Mucosa of descending colon (tissue), 3 donors: Measurements from ENCODE around the gene FRS2. TPM values are rescaled to one million over a fixed set of nuclear protein-coding genes. Genes with fewer than 3 reads are reported as not detected.

Experiments
- ATAC-seq: fragments of 200-7000 bp; cut with Tn5 transposase; one replicate; pipeline ENCODE4 v1.9.1; 2020; ENCODE audit warnings: mild to moderate bottlenecking, moderate library complexity
- DNase-seq, 3 donors: peaks; one replicate each; pipeline ENCODE4 v3.0.0-alpha.2; 2020
- H3K36me3 ChIP-seq: fragments of 200-600 bp; one replicate; pipeline ENCODE4 v1.8.0; 2021; ENCODE audit warnings: low read depth, mild to moderate bottlenecking
- H3K4me1 ChIP-seq: fragments of 200-600 bp; one replicate; pipeline ENCODE4 v1.8.0; 2021; ENCODE audit warnings: low read depth, mild to moderate bottlenecking
- H3K4me3 ChIP-seq: fragments of 200-600 bp; one replicate; pipeline ENCODE4 v1.8.0; 2021; ENCODE audit warnings: mild to moderate bottlenecking
- H3K9me3 ChIP-seq: fragments of 200-600 bp; one replicate; pipeline ENCODE4 v1.8.0; 2021; ENCODE audit warnings: mild to moderate bottlenecking
- intact Hi-C, 2 donors: fragments of 100-400 bp; cut with DNase I in 1 of 2; cut with micrococcal nuclease in 1 of 2; formaldehyde crosslinking; loops; one replicate each; pipeline versions ENCODE4 v1.11.0 to v1.11.1; 2022; cut with DNase I, micrococcal nuclease
- total RNA-seq, 3 donors: library from RNA; stranded (reverse); fragmentation: NEBNext Ultra II Directional in 2 of 3; extraction: Animal tissue kit (Norgen Biotek cat#: 25700) in 2 of 3; gene quantifications; one replicate each; pipeline versions ENCODE4 v1.2.1 to v1.2.4, GENCODE V29; 2021 to 2023
- TF ChIP-seq, protein P1 (sequence below): fragments of 200-600 bp; IDR thresholded peaks from one replicate; pipeline ENCODE4 v1.8.0; 2022; ENCODE audit warnings: antibody characterized with exemption, mild to moderate bottlenecking
- donor health status: DM: no; HTN: no; CAD: no; lungs with moderate emphysema.
- donor health status: DM: no; HTN: no; CAD: no.
- donor health status: DM: no; HTN: yes; CAD: no.

Gene FRS2
- total RNA-seq, 3 donors from 2014 or later: 24.2 to 30.8 (median 30.3) TPM

DNA sequence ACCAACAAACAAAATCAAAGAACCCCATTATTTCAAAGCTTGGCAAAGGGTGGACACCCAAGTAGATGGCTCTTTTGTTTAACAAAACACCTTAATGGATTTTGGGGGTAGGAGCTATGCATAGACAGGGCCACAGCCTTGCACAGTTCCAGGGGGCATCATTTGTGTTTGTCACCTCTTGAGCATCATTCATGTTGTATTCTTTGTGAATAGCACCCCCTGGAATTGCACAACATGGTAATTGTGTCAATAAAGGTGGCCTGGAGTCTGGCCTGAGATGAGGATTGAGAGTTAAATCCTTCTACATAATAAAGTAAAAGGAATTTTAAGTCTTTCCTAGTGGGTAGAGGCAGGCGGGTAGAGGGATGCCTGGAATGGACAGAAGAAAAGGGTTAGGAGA lies 3.3 kb upstream of the FRS2 start:
- TF ChIP-seq, protein P1, sequence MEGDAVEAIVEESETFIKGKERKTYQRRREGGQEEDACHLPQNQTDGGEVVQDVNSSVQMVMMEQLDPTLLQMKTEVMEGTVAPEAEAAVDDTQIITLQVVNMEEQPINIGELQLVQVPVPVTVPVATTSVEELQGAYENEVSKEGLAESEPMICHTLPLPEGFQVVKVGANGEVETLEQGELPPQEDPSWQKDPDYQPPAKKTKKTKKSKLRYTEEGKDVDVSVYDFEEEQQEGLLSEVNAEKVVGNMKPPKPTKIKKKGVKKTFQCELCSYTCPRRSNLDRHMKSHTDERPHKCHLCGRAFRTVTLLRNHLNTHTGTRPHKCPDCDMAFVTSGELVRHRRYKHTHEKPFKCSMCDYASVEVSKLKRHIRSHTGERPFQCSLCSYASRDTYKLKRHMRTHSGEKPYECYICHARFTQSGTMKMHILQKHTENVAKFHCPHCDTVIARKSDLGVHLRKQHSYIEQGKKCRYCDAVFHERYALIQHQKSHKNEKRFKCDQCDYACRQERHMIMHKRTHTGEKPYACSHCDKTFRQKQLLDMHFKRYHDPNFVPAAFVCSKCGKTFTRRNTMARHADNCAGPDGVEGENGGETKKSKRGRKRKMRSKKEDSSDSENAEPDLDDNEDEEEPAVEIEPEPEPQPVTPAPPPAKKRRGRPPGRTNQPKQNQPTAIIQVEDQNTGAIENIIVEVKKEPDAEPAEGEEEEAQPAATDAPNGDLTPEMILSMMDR: no peak
- Histone ChIP-seq H3K4me1 (peaks cover 6% of the 10 kb centered on the region), H3K4me3 (no peak overlapping the region), H3K9me3 (no peaks in the 10 kb centered on the region), H3K36me3 (no peaks in the 10 kb centered on the region)
- intact Hi-C loops: no loop called here
- ATAC-seq (no peak), DNase-seq (no peak)

DNA sequence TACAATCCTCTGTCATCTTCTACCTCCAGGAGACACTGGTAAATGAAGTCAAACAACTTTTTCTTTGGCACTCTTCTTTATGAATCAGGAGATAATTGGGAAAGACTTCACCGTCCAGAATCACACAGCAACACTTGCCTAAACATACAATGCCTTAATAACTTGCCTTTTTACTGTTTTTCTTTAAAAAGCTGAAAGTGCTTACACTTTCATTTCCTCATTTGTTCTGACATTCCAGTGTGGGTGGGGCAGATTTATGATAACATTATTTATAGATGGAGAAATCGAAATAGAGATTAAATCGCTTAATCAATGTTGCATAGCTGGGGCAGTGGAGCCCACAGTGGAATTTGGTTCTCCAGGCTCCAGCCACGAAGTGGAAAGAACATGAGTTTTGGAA lies 2.8 kb upstream of the FRS2 start:
- H3K9me3 ChIP-seq: no peaks in the 10 kb centered on the region
- TF ChIP-seq, protein P1: no peak
- peaks cover 10% of the 10 kb centered on the region for H3K4me1 ChIP-seq
- no peaks in the 10 kb centered on the region for H3K36me3 ChIP-seq
- H3K4me3 ChIP-seq: no peak overlapping the region
- intact Hi-C loops: no loop called here
- no peak for ATAC-seq
- no peak for DNase-seq

DNA sequence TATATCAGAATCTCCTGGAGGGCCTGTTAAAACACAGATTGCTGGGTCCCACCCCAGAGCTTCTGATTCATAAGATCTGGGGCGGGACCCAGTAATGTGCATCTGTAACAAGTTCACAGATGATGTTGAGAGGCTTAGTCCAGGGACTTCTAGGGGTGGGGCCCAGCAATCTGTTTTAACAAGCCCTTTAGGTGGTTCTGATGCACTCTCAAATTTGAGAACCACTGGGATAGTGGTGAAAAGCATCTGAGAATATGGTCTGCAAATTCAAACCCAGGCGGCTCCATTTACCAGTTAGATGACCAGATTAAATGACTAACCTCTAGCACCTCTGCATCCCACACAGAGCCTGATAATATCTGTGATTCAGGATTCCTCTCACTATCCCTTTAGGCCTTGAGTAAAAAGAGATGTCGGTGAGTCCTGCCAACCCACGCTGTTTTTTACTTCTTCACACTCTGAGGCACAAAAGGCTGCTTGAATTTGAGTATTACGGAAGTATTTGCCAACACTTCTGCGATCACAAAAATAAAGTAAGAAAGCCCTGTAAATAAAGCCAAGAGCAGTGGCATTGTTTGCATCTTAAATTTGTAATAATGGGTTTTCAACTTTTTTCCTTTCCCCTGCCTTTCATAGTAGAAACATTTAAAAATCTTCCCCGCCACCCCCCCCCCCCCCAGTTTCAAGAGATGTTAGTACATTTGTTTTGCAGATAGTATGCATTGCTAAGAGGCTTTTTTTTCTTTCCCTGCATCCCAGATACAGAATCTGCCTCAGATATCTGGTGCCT lies 1.8 kb upstream of the FRS2 start:
- intact Hi-C loops: no loop called here
- Histone ChIP-seq H3K36me3 (no peaks in the 10 kb centered on the region), H3K4me3 (no peak overlapping the region), H3K4me1 (peaks cover 10% of the 10 kb centered on the region), H3K9me3 (no peaks in the 10 kb centered on the region)
- ATAC-seq (no peak), DNase-seq (no peak)
- TF ChIP-seq, protein P1: no peak

DNA sequence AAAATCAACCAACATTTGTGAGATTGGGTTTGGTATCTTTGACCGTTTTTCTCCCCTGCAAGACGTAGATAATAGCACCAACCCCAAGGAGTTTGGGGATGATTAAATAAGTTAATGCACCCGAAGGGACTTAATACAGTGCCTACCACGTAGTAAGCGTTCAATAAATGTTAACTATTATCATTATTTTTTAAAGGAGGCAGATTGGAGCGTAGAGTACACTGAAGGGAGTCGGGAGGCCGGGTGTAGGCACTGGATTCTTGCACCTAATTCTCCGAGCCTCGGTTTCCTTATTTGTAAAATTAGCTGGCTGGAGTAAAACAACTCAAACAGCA lies 367 bp upstream of the FRS2 start:
- Histone ChIP-seq H3K9me3 (no peaks in the 10 kb centered on the region), H3K4me1 (peaks cover 10% of the 10 kb centered on the region), H3K4me3 (peak overlapping the region; percentile 80), H3K36me3 (no peaks in the 10 kb centered on the region)
- no peak for ATAC-seq
- no peak for DNase-seq
- intact Hi-C loops: no loop called here
- TF ChIP-seq, protein P1: no peak

DNA sequence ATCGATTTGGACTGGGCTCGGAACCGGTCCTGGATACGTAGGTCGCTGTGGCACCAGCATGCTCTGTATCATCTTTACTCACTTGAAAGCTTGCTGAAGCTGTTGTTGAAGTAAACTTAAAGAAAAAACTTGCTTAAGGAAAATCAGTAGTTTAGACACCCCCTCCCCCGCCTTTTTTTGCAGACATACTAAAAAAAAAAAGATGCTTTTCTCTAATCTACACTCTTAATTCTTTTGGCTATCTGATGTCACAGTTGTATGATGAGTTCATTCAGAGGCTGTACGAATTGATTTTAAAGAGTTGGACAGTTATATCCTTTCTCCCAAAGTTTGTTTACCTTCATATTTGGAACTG lies 865 bp downstream of the FRS2 start:
- intact Hi-C loops: no loop called here
- H3K36me3 ChIP-seq: no peaks in the 10 kb centered on the region
- DNase-seq (no peak), ATAC-seq (no peak)
- TF ChIP-seq, protein P1: no peak
- no peaks in the 10 kb centered on the region for H3K9me3 ChIP-seq
- H3K4me3 ChIP-seq: peak overlapping the region; percentile 80
- H3K4me1 ChIP-seq: peaks cover 10% of the 10 kb centered on the region
